GM18951 (cell line): ENCODE results near the gene ABTB2.

Experiments used
- POLR2A ChIP-seq: IDR thresholded peaks from 4 replicates; pipeline ENCODE4 v1.6.1; 2011; ENCODE audit warnings: mild to moderate bottlenecking; ENCODE audit not compliant: insufficient read length, insufficient read depth; ENCODE audit errors: extremely low read depth
- in situ Hi-C: fragments of 300-500 bp; cut with MboI; formaldehyde crosslinking; loops from one replicate; pipeline ENCODE4 v1.12.0; 2022; ENCODE audit warnings: low sequenced_read_pairs, mixed read lengths, inconsistent platforms; ENCODE audit not compliant: unreplicated experiment

The ABTB2 gene

DNA sequence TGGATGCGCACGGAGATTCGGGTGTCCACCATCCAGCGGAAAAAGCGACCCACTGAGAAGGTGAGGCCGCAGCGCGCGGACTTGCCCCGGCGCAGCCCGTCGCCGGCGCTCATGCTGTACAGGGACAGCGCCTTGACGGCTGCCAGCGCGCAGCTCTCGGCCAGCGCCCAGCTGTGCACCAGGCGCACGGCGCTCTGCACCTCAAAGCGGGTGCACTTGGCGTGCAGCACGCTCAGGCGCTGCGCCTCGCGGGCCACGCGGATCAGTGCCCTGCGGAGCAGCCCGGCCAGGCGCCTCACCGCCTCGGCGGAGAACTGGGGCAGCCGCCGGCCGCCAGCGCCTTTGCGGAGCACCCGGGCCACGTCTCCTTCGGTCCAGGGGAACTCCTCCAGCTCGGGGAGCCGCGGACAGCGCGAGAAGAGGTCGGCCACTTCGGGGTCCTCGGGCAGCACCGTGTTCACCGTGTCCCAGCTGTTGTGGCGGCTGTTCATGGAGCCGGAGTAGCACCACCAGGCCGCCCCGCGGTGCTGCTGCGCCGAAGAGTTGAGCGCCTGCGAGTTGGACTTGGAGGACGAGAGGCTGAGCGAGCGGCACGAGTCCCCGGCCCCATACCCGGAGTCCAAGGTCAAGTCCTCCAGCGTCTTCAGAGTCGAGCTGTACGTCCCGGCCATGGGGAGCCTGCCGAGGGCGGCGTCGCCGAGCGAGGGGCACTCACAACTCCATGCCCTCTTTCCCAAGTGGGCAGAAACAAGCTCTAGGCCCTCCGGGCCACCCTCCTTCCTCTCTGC, 703 bp downstream of the ABTB2 start:
- no peak for TF ChIP-seq POLR2A
- in situ Hi-C loops, result no loop called here

DNA sequence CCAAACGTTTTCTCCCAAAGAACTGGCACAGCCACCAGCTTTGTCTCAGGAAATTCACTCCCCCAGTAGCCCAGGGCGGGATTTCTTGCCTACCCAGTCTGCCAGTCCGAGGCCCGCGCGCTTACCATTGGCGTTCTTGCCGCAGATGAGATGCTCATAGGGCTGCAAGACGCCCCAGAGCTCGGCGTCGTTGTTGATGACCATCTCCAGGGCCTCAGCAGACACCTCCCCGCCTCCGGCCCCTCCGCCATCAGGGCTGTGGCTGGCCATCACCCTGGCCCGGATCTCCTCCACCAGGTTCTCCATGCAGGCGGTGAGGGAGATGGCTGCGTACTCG, 1.3 kb downstream of the ABTB2 start:
- in situ Hi-C loops, result no loop called here
- no peak for TF ChIP-seq POLR2A

DNA sequence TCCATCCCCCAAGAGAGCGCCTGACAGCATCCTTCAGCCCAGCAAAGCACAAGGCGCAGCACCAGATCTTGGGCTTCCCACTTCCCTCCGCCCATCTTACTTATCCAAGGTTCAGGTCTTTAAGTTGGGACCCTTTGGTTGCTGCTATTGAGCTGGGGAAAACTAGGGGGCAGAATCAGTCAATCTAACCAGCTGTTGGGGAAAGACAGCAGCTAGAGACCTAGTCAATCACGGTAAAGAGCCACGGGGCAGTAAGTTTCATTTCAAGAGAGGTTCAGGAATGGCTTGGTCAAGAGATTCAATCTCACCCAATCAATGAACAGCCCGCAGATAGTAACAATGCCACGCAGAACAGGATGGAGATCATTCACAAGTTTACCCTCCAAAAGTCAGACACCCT, 1.7 kb downstream of the ABTB2 start:
- TF ChIP-seq POLR2A, result no peak
- in situ Hi-C loops, result no loop called here

DNA sequence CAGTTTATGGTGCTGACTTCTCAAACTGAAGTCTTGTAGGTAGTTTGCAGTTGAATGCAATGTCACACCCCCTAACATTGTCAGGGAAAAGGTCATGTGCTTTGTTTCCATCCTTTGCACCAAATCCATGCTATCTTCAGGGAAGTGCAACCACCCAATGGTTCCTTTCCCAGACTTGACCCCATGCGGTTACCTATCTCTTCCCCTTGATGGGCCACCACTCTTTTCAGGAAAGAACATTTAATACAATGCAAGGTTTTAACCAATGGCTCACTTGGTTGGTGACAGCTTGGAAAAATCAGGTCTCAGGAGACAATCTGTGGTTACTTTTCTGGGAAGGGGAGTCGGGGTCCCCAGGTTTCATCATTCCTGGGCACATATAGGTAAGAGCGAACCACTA, 2.1 kb downstream of the ABTB2 start:
- no peak for TF ChIP-seq POLR2A
- in situ Hi-C loops, result no loop called here

DNA sequence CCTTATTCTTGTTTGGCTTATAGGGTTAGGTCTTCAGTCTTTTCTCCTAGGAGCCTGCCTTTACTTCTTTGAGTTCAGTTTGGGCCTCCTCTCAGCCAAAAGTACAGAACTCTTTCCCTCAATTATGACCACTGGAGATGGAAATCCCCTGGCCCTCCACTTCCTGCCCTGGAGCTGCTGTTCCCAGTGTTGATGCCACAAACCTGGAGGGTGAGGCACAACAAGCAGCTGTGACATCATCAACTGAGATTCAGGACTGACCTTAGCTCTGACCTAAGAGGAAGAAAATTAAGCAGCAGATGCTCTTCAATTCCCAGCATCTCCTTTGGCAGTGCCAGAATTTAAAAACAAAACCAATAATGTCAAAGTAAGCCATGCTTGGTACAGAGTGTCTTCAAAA, 3.0 kb downstream of the ABTB2 start:
- in situ Hi-C loops, result no loop called here
- no peak for TF ChIP-seq POLR2A

DNA sequence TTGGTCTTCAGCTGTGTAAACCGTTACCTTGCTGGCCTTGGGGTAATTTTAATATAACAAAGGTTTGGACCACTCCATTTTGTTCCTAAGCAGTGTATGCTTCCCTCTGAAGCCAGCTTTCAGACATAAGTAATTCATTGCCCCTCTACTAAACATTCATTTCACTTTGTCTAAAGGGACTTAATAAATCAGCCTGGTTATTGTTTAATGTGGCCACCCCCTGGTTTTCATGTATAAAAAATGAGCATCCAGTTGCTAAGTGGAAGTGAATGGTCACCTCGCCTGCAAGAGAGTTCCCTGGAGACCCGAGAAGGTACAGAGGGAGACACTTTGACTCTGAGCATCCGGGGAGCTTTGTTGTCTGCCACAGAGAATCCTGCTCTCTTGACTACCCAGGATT, 3.9 kb downstream of the ABTB2 start:
- no peak for TF ChIP-seq POLR2A
- in situ Hi-C loops, result no loop called here

DNA sequence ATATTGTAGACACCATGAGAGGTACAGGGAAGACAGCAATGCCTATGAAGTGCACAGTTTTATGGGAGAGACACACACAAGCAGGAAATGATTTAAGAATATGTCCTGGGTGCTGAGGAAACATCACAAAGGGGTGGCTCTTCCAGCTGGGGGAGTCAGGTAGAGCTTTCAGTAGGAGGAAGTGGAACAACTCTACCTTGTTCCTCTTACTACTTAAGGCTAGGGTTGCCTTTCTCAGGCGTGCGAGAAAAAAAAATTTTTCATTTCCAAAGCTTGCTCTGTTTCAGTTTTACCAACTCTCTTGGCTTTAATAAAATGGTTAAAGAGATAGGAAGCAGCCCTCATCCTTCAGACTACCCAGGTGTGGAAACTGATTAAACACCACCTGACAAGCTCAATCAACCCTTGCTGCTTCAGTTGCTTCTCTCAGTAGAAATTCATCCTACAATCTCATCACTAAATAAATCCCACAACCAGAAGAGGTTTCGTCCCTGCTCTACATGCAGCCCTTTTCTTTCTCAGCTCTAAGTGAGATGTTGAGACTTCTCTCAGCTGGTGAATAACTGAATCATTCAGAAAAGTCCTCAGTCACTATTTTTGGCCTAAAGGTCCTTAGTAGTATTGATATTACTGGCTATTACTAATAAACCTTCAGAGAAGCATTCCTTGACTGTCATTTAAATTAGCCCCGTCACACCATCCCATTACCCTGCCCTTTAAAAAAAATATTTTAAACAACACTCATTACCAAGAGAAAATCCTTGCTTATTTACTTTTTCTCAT, 5.9 kb downstream of the ABTB2 start:
- in situ Hi-C loops, result no loop called here
- TF ChIP-seq POLR2A, result no peak

DNA sequence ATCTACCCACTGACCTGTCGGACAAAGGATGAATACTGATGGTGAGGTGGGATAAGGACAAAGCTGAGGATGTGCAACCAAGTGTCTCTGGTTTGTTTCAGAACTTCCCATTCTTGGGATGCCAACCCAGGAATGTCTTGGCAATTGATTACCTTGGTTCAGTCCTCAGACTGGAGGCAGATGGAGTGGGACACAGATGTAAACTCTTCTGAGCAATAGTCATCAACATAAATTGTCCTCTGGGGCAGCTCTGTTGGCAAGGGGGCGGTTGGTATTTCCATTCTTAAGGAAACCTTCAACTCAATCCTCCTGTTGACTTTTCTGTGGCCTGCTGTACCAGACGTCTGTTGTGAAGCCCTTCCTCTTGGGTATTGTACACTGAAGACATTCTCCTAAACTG, 6.8 kb downstream of the ABTB2 start:
- in situ Hi-C loops, result no loop called here

DNA sequence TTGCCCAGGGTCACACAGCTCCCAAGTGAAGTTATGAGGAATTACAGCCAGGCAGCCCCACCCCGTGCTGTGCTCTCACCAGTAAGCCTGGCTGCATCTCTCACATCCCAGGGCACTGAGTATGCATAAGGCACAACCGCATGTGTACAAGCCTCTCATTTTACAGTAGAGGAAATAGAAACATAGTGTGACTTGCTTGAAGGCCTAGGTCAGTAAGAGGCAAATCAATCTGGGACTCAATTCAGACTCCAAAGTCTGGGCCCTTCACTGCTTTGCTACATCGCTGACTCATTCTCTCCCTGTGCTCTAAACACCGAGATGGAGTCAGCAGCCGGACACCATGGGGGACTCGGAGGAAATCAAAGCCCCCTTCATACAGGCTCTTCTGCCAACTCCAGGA, 7.9 kb downstream of the ABTB2 start:
- in situ Hi-C loops, result no loop called here
- TF ChIP-seq POLR2A, result no peak

More for the DNA sequence above, 6.8 kb downstream of the ABTB2 start:
- TF ChIP-seq POLR2A, result no peak

DNA sequence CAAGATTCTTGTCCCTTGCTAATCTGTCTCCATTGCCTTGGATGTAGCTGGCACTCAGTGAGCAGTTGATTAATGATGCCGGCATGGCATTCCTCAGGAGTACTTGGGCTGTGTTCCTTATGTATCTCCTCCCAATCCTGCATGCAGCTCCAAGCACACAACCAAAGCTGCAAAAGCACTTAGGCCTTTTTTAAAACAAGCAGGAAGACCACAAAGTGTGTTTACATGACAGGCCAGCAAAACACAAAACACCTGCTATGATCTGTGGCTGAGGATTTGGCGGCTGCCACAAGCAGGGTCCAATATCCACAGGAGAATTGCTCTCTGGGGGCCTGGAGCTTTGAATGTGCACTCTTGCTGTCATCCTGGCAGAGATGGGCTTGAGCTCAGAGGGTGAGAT, 8.9 kb downstream of the ABTB2 start:
- in situ Hi-C loops, result no loop called here

DNA sequence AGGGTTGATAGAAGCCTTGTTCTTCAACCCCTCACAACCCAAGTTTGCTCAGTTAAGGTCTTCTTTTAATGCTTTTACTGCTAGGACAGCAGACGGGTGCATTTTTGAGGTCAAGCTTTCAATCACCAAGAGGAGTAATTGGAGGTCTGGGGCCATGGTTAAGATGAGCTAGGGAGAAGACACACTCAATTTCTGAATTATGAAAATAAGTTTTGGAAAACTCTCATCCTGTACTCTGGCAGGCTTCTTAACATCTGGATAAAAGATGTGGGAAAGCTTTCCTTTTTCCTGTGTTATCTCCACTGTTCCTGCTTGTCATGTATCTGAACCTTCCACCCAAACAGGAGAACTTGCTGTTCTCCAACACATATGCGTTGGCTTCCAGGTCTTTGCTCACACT, 9.7 kb downstream of the ABTB2 start:
- no peak for TF ChIP-seq POLR2A
- in situ Hi-C loops, result no loop called here

More for the DNA sequence above, 8.9 kb downstream of the ABTB2 start:
- TF ChIP-seq POLR2A, result no peak

DNA sequence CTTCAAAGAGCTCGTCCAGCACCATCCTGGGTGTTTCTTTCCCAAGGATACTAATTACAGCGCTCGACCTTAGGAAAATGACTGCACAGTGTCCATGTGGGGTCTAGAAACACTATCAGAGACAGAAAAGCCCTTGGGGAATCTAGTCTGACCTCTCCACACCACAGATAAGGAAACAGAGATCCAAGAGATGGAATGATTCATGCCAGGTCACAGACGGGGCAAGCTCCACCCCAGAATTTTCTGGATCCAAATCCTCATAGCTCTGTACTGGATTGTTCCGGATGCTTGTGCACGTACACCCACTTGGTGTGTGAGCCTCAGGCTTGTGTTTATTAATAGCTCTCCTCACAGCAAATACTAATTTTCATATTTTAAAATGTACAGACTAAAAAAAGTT, 11.3 kb downstream of the ABTB2 start:
- no peak for TF ChIP-seq POLR2A
- in situ Hi-C loops, result no loop called here

DNA sequence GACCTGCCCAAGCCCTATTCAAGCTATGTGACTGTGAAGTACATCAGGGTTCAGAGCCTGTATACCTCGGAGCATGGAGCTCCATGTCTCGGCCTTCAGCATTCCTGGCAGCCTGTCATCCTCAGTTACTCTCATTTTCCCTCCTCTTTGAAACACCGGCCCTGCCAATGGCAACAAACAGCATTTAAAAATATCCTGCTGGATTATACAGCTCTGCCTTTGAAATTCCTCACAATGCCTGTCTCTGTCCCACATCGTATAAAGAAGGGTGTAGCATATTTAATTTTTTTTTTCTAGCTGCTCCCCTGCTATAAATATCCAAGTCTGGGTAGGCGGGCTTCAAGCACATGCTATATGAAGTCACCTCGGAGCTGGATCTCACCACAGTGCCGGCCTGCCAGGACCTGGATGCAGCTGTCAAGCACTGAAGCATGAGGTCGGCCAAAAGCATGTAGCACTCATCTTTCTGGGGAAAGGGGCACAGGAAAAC, 11.8 kb downstream of the ABTB2 start:
- no peak for TF ChIP-seq POLR2A

DNA sequence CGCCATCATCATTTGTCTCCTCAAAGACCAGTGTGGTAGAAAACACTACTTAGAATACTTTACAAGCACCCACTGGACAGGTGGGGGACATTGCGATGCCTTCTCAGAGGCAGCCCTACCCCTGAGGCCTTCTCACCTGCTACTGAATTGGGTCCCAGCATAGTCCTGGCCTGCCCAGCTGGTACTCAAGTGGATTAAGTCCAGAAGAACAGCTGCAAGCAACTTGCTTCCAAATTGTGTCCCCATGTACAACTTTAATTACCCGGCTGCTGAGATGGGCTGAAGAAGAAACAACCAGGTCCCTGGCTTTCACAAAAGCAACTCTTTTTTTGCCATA, 12.3 kb downstream of the ABTB2 start:
- no peak for TF ChIP-seq POLR2A
- in situ Hi-C loops, result no loop called here

More for the DNA sequence above, 11.8 kb downstream of the ABTB2 start:
- in situ Hi-C loops, result no loop called here
